Measurements from ENCODE around the gene CHRNE. TPM values are rescaled to one million over a fixed set of nuclear protein-coding genes. Genes with fewer than 3 reads are reported as not detected.

CHRNE gene
- total RNA-seq, 1 donor from 2014 or later, result 0.98 TPM

GRCh38 chr17:4895121-4895520, 7.8 kb downstream of the CHRNE start:
- TF ChIP-seq CTCF (IDR thresholded peaks at IDR 0.05), result no peak
- TF ChIP-seq POLR2A (IDR thresholded peaks at IDR 0.05), result no peak
- TF ChIP-seq POLR2AphosphoS5 (IDR thresholded peaks at IDR 0.05; ENCODE audit: insufficient read depth in 1 of 2, low read depth in 1 of 2), result no peak
- Histone ChIP-seq H3K27ac (no peak overlapping the region), H3K27me3 (no peaks in the 10 kb centered on the region), H3K36me3 (peaks cover 0 to 75% of the 10 kb centered on the region in 2 donors), H3K9me3 (no peaks in the 10 kb centered on the region), H3K4me3 (no peak overlapping the region), H3K4me1 (peaks cover 14% of the 10 kb centered on the region)
- intact Hi-C loops (cut with DNase I), result no loop called here
- no peak for DNase-seq (ENCODE audit: extremely low spot score in 2 of 2)

GRCh38 chr17:4893721-4894560, 9.0 kb downstream of the CHRNE start:
- DNase-seq (ENCODE audit: extremely low spot score in 2 of 2), result no peak
- H3K36me3 ChIP-seq, result peaks cover 0 to 83% of the 10 kb centered on the region in 2 donors
- H3K9me3 ChIP-seq, result no peaks in the 10 kb centered on the region
- H3K4me1 ChIP-seq, result peaks cover 4% of the 10 kb centered on the region
- no peak overlapping the region for H3K27ac ChIP-seq
- intact Hi-C loops (cut with DNase I), result loop anchor here (5.0 kb wide), 1 partner anchor 107 kb away; the partner anchor contains the start of genes GLTPD2 and VMO1
- no peaks in the 10 kb centered on the region for H3K27me3 ChIP-seq
- no peak for TF ChIP-seq CTCF (IDR thresholded peaks at IDR 0.05)
- no peak overlapping the region for H3K4me3 ChIP-seq

- DNase-seq (ENCODE audit: extremely low spot score in 2 of 2), result no peak
- TF ChIP-seq POLR2AphosphoS5 (IDR thresholded peaks at IDR 0.05; ENCODE audit: insufficient read depth in 1 of 2, low read depth in 1 of 2) (no peak), CTCF (IDR thresholded peaks at IDR 0.05) (no peak), POLR2A (IDR thresholded peaks at IDR 0.05) (no peak)
- H3K4me3 ChIP-seq, result no peak overlapping the region
- no peak overlapping the region for H3K27ac ChIP-seq
- intact Hi-C loops (cut with DNase I), result loop anchor here (5.0 kb wide), 1 partner anchor 106 kb away; the partner anchor contains the start of genes GLTPD2 and VMO1
- H3K4me1 ChIP-seq, result no peaks in the 10 kb centered on the region
- no peaks in the 10 kb centered on the region for H3K27me3 ChIP-seq
- peaks cover 0 to 84% of the 10 kb centered on the region in 2 donors for H3K36me3 ChIP-seq
- no peaks in the 10 kb centered on the region for H3K9me3 ChIP-seq
Observed at GRCh38 chr17:4893272-4893671, 9.6 kb downstream of the CHRNE start.

- intact Hi-C loops (cut with DNase I), result loop anchor here (5.0 kb wide), 1 partner anchor 105 kb away; the partner anchor contains the start of genes GLTPD2 and VMO1
- DNase-seq (ENCODE audit: extremely low spot score in 2 of 2), result no peak
- Histone ChIP-seq H3K9me3 (no peaks in the 10 kb centered on the region), H3K36me3 (peaks cover 0 to 90% of the 10 kb centered on the region in 2 donors), H3K4me1 (no peaks in the 10 kb centered on the region), H3K27ac (no peak overlapping the region), H3K27me3 (no peaks in the 10 kb centered on the region), H3K4me3 (no peak overlapping the region)
- TF ChIP-seq POLR2AphosphoS5 (IDR thresholded peaks at IDR 0.05; ENCODE audit: insufficient read depth in 1 of 2, low read depth in 1 of 2) (no peak), CTCF (IDR thresholded peaks at IDR 0.05) (no peak), POLR2A (IDR thresholded peaks at IDR 0.05) (no peak)
Observed at GRCh38 chr17:4892499-4893221, 10.2 kb downstream of the CHRNE start.
